A549 (cell line): ENCODE data around the gene XKR3. TPM values are rescaled to one million over a fixed set of nuclear protein-coding genes. Genes with fewer than 3 reads are reported as not detected.

ENCODE experiments used
- ATAC-seq, 2 experiments: fragments of 200-7000 bp in 1 of 2; fragments of >200 bp in 1 of 2; cut with Nextera tagmentation in 1 of 2; cut with Tn5 transposase in 1 of 2; 3 replicates each; pipeline versions ENCODE4 v1.8.0 to v1.9.1; 2018 to 2020; ENCODE audit warnings: mild to moderate bottlenecking in 1 of 2, moderate library complexity in 1 of 2
- CTCF ChIA-PET: fragments of 300-600 bp; sonication (Branson Sonifier 250); formaldehyde crosslinking; extraction: SDS; loops from one replicate; lab custom pipeline; 2021; ENCODE audit warnings: antibody characterized with exemption, inconsistent platforms; lab: Yijun Ruan, JAX
- POLR2A ChIA-PET: fragments of 350-600 bp; formaldehyde crosslinking; extraction: SDS; loops from one replicate; lab custom pipeline; 2021; ENCODE audit warnings: antibody characterized with exemption, inconsistent platforms; lab: Yijun Ruan, JAX
- DNase-seq, 2 experiments: peaks; one replicate each; pipeline versions ENCODE4 v3.0.0 to v3.0.0-alpha.2; 2011 to 2016; ENCODE audit warnings: low read depth in 1 of 2, low spot score in 1 of 2
- FAIRE-seq: peaks from 2 replicates; lab custom pipeline; 2011; peaks lifted over from hg19 to GRCh38; lab: Jason Lieb, UNC
- H3K27ac ChIP-seq, 2 experiments: fragments of >200 bp; sonication (Bioruptor Twin); formaldehyde crosslinking; 3 replicates each; pipeline ENCODE4 v1.5.1; 2016 to 2017
- H3K4me1 ChIP-seq: fragments of >200 bp; sonication (Bioruptor Twin); formaldehyde crosslinking; 3 replicates; pipeline ENCODE4 v1.6.1; 2016
- H3K4me2 ChIP-seq: fragments of >200 bp; sonication (Bioruptor Twin); formaldehyde crosslinking; 3 replicates; pipeline ENCODE4 v1.6.1; 2016
- H3K4me3 ChIP-seq: fragments of >200 bp; sonication (Bioruptor Twin); formaldehyde crosslinking; 3 replicates; pipeline ENCODE4 v1.5.1; 2016
- H3K9me3 ChIP-seq: fragments of >200 bp; sonication (Bioruptor Twin); formaldehyde crosslinking; 3 replicates; pipeline ENCODE4 v1.6.1; 2016
- ATOH8 ChIP-seq: fragments of 250-450 bp; sonication (Bioruptor Pico); IDR thresholded peaks from 2 replicates; pipeline ENCODE4 v1.5.0; 2020; ENCODE audit warnings: low read depth, mild to moderate bottlenecking, moderate library complexity
- CBX8 ChIP-seq: fragments of 200-600 bp; sonication (generic); IDR thresholded peaks from 2 replicates; pipeline ENCODE4 v1.6.1; 2016
- CHD4 ChIP-seq: fragments of 200-600 bp; sonication (generic); IDR thresholded peaks from 2 replicates; pipeline ENCODE4 v1.6.1; 2016; ENCODE audit warnings: antibody characterized with exemption, mild to moderate bottlenecking, borderline replicate concordance
- EHF ChIP-seq: fragments of 250-450 bp; sonication (Bioruptor Pico); IDR thresholded peaks from 2 replicates; pipeline ENCODE4 v1.5.0; 2020; ENCODE audit warnings: mild to moderate bottlenecking
- HOXA7 ChIP-seq: fragments of 250-450 bp; sonication (Bioruptor Pico); IDR thresholded peaks from 2 replicates; pipeline ENCODE4 v1.5.0; 2020; ENCODE audit warnings: mild to moderate bottlenecking, moderate library complexity
- HOXB5 ChIP-seq: fragments of 250-450 bp; sonication (Bioruptor Pico); IDR thresholded peaks from 2 replicates; pipeline ENCODE4 v1.5.0; 2020; ENCODE audit warnings: mild to moderate bottlenecking, moderate library complexity
- JUN ChIP-seq, 2 experiments: fragments of >200 bp; sonication (Bioruptor Twin); formaldehyde crosslinking; IDR thresholded peaks; 2 replicates in 1 of 2; 3 replicates in 1 of 2; pipeline ENCODE4 v1.6.1; 2016 to 2017
- KDM1A ChIP-seq: fragments of 200-600 bp; sonication (generic); IDR thresholded peaks from 2 replicates; pipeline ENCODE4 v1.6.1; 2016; ENCODE audit warnings: low read depth, mild to moderate bottlenecking
- MAFK ChIP-seq: fragments of 450-650 bp; IDR thresholded peaks from 2 replicates; pipeline ENCODE4 v1.6.1; 2014; ENCODE audit not compliant: partially characterized antibody
- NFE2L2 ChIP-seq: fragments of 150-350 bp; conservative IDR thresholded peaks from 2 replicates; pipeline ENCODE4 v1.6.1; 2014; ENCODE audit warnings: low read length
- NR3C1 ChIP-seq: fragments of >200 bp; sonication (Bioruptor Twin); formaldehyde crosslinking; IDR thresholded peaks from 3 replicates; pipeline ENCODE4 v1.6.1; 2017
- POLR2A ChIP-seq: IDR thresholded peaks from 2 replicates; pipeline ENCODE4 v1.6.1; 2012; ENCODE audit warnings: mild to moderate bottlenecking, low read length
- RAD21 ChIP-seq, 2 experiments: fragments of >200 bp in 1 of 2; sonication (Bioruptor Twin) in 1 of 2; formaldehyde crosslinking in 1 of 2; IDR thresholded peaks in 1 of 2; conservative IDR thresholded peaks in 1 of 2; 2 replicates in 1 of 2; 3 replicates in 1 of 2; pipeline ENCODE4 v1.6.1; 2012 to 2018; ENCODE audit warnings: inconsistent platforms in 1 of 2
- RFX5 ChIP-seq: fragments of 450-650 bp; IDR thresholded peaks from 2 replicates; pipeline ENCODE4 v1.7.1; 2014; ENCODE audit warnings: antibody characterized with exemption, mild to moderate bottlenecking, moderate library complexity
- SREBF2 ChIP-seq: fragments of 450-650 bp; IDR thresholded peaks from 2 replicates; pipeline ENCODE4 v1.6.1; 2014; ENCODE audit warnings: mild to moderate bottlenecking, moderate library complexity
- WGBS: methylation state at CpG from one replicate; pipeline ENCODE4 v1.1.6; 2017; ENCODE audit errors: missing lambda C conversion rate; 5-methylcytosine and 5-hydroxymethylcytosine counted together
- polyA plus RNA-seq, 4 experiments: library from polyadenylated mRNA; depleted of rRNA in 3 of 4; stranded (reverse); fragments of >200 nt; fragmentation: RNase III in 1 of 4; extraction: RNeasy Plus Mini Kit Qiagen cat#74134 plus additional on column Dnase treatment in 1 of 4; gene quantifications; 2 replicates in 3 of 4; 3 replicates in 1 of 4; pipeline ENCODE4 v1.2.3, GENCODE V29; 2011 to 2017

The XKR3 gene
- polyA plus RNA-seq, 2 of the 4 experiments (the other 2 are of a cell fraction), result not detected

- CTCF ChIA-PET, result no interaction called here
Measured at GRCh38 chr22:16845465-16845864, 20.3 kb upstream of the XKR3 start.

GRCh38 chr22:16844529-16844928 is 19.3 kb upstream of the XKR3 start:
- H3K9me3 ChIP-seq, result no peaks in the 10 kb centered on the region
- CTCF ChIA-PET, result no interaction called here
- POLR2A ChIA-PET, result no interaction called here
- H3K4me1 ChIP-seq, result no peaks in the 10 kb centered on the region
- DNase-seq (no peak), FAIRE-seq (no peak), ATAC-seq (no peak)
- 19% methylated on average over 3 of the region's 7 CpGs for WGBS
- H3K27ac ChIP-seq, result no peak overlapping the region
- TF ChIP-seq JUN (IDR thresholded peaks at IDR 0.05) (no peak), HOXA7 (CRISPR knock-in tag) (no peak)
- H3K4me2 ChIP-seq, result no peak overlapping the region
- H3K4me3 ChIP-seq, result no peak overlapping the region

More at GRCh38 chr22:16845465-16845864, 20.3 kb upstream of the XKR3 start:
- no peak overlapping the region for H3K4me3 ChIP-seq
- FAIRE-seq (no peak), DNase-seq (no peak), ATAC-seq (no peak)
- WGBS, result 51% methylated on average over 7 of the region's 7 CpGs
- no peak overlapping the region for H3K27ac ChIP-seq
- POLR2A ChIA-PET, result no interaction called here
- H3K4me2 ChIP-seq, result no peak overlapping the region
- TF ChIP-seq CBX8, result no peak
- TF ChIP-seq NR3C1, result no peak
- no peak for TF ChIP-seq NFE2L2
- TF ChIP-seq KDM1A, result no peak
- H3K4me1 ChIP-seq, result no peaks in the 10 kb centered on the region
- no peaks in the 10 kb centered on the region for H3K9me3 ChIP-seq

GRCh38 chr22:16838073-16838472 is 12.9 kb upstream of the XKR3 start:
- H3K27ac ChIP-seq, result no peak overlapping the region
- no peaks in the 10 kb centered on the region for H3K9me3 ChIP-seq
- no peak for FAIRE-seq
- TF ChIP-seq ATOH8 (CRISPR knock-in tag) (no peak), CHD4 (no peak), EHF (CRISPR knock-in tag) (no peak), KDM1A (no peak), MAFK (peak; percentile 56), POLR2A (no peak), RAD21 (conservative IDR thresholded peaks at IDR 0.05 in 1 of 2, IDR thresholded peaks at IDR 0.05 in 1 of 2) (no peak), CBX8 (no peak)
- WGBS, result 4% methylated on average over 3 of the region's 3 CpGs
- ChIA-PET CTCF (no interaction called here), POLR2A (no interaction called here)
- H3K4me1 ChIP-seq, result no peaks in the 10 kb centered on the region
- H3K4me3 ChIP-seq, result no peak overlapping the region
- no peak for ATAC-seq
- no peak overlapping the region for H3K4me2 ChIP-seq
- DNase-seq, result no peak

- WGBS, result 7% methylated on average over 1 of the region's 1 CpG
- H3K9me3 ChIP-seq, result no peaks in the 10 kb centered on the region
- ChIA-PET CTCF (interaction anchor here (0.8 kb wide), 1 partner anchor 29 kb away, joined by 3 read pairs; no protein-coding TSS in a partner anchor), POLR2A (no interaction called here)
- H3K27ac ChIP-seq, result no peak overlapping the region
- no peak overlapping the region for H3K4me2 ChIP-seq
- H3K4me1 ChIP-seq, result no peaks in the 10 kb centered on the region
- ATAC-seq, result no peak
- no peak for DNase-seq
- FAIRE-seq, result no peak
- no peak overlapping the region for H3K4me3 ChIP-seq
- TF ChIP-seq POLR2A, result no peak
- TF ChIP-seq RFX5, result no peak
- TF ChIP-seq, all 56 proteins: peak for 0
Measured at GRCh38 chr22:16834971-16835370, 9.8 kb upstream of the XKR3 start.

GRCh38 chr22:16831257-16831656 is 6.0 kb upstream of the XKR3 start:
- H3K4me3 ChIP-seq, result no peak overlapping the region
- ATAC-seq (no peak), DNase-seq (no peak), FAIRE-seq (no peak)
- no peaks in the 10 kb centered on the region for H3K9me3 ChIP-seq
- ChIA-PET CTCF (no interaction called here), POLR2A (no interaction called here)
- no peak overlapping the region for H3K4me2 ChIP-seq
- no peak for TF ChIP-seq NFE2L2
- no peak for TF ChIP-seq POLR2A
- no peak for TF ChIP-seq SREBF2
- TF ChIP-seq HOXB5 (CRISPR knock-in tag), result no peak
- 26% methylated on average over 5 of the region's 5 CpGs for WGBS
- H3K27ac ChIP-seq, result no peak overlapping the region
- H3K4me1 ChIP-seq, result no peaks in the 10 kb centered on the region
